Epidermal melanocyte (primary cell): ENCODE data around the gene C1S.
"Not testable (repeated sequence)": the region's sequence is repeated elsewhere in the genome, so short reads cannot be mapped to it uniquely, and the experiment has no call there.

Source experiments
- DNase-seq: peaks from one replicate; pipeline ENCODE4 v3.0.0; 2011; ENCODE audit warnings: low spot score; ENCODE audit not compliant: insufficient read length

Gene C1S

DNA sequence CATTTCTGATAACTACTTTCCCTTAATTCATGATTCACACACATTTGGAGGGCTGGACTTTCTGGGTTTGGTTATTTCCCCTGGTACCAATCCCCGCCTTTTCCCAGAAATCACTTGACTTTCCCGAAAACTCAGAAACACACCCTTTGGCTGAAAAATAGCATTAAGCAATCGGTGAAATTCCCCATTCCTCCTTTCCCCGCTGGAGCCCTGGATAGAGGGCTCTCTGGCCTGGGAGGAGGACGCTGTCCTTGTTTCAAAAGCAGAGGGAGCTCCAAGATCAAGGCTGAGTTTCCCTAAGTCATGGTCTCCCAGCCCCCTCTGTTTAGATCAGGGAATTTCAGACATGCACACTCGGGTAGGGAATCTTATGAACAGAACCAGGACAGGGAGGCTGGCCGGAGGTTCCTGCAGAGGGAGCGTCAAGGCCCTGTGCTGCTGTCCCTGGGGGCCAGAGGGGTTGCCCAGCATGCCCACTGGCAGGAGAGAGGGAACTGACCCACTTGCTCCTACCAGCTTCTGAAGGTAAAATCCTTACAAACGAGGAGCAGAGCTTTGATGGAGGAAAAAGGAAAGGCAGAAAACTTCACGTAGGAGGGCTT lies at the start of gene C1S:
TSS of gene C1S (plus strand) at position 366 of the 602 bp plus-strand sequence. CDS start 1,195 bp downstream, outside the sequence.
- peak; percentile 93 for DNase-seq

DNA sequence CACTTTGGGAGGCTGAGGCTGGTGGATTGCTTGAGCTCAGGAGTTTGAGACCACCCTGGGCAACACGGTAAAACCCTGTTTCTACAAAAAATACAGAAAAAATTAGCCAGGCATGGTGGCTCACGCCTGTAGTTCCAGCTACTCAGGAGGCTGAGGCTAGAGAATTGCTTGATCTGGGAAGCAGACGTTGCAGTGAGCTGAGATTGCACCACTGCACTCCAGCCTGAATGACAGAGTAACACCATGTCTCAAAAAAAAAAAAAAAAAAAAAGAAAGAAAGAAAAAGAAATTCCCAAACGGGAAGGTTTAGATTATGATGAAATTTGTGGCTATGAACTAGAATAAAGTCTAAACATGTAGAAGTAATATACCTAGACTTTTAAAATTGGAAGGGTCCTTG lies 49.1 kb upstream of the C1S start:
- DNase-seq = not testable (repeated sequence)

GRCh38 chr12:7012024-7012607 lies 48.4 kb upstream of the C1S start:
- no peak for DNase-seq

DNA sequence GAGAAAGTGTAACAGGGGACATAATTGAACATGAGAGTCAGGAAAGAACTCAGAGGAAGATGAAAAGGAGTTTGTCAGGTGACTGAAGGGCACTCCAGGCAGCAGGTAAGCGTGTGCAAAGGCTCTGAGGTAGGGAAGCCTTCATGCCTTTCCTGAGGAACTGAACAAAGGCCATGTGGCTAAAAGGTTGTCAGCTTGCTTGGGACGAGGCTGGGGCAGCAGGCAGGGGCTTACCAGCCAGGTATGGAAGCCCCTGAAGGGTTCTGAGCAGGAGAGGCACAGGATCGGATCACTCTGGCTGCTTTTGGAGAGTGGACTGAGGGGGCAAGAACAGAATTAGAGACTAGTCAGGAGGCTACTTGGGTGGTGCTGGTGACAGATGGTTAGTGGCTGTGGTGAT lies 47.4 kb upstream of the C1S start:
- DNase-seq = no peak

- DNase-seq = no peak
Observed at GRCh38 chr12:7015555-7016370, 44.8 kb upstream of the C1S start.

DNA sequence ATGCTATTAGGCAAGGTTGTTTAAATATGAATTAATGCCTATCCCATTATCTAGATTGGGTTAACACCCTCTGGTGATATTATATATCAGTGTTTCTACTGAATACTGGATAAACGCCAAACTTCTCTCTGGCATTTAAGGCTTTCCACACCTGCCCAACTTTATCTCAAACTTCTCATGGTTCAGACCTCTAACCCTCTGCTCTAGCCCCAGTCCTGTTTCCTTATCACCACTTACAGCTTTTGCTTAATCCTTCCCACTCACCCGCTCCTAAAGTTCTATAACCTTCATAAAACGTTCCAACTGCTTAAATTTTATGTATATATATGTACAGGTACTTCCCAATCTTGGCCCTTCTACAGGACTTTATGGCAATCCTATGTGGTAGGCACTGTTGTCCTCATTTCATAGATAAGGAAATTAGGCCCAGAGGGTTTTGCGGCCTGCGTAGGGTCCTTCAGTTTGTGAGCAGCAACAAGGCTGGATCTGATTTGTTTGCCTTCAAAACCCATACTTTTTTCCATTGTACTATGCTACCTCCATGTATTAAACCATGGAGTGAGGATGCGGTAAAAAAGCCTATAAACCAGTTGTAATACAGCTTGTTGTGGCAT lies 43.5 kb upstream of the C1S start:
- no peak for DNase-seq

GRCh38 chr12:7017870-7018349 lies 42.6 kb upstream of the C1S start:
- DNase-seq = no peak

GRCh38 chr12:7018350-7019042 lies 42.0 kb upstream of the C1S start, which contains the start of gene LPCAT3:
Gene LPCAT3 (minus strand): TSS chr12:7018476. CDS start chr12:7018424, 52 bp downstream.
- peak; percentile 95 for DNase-seq

DNA sequence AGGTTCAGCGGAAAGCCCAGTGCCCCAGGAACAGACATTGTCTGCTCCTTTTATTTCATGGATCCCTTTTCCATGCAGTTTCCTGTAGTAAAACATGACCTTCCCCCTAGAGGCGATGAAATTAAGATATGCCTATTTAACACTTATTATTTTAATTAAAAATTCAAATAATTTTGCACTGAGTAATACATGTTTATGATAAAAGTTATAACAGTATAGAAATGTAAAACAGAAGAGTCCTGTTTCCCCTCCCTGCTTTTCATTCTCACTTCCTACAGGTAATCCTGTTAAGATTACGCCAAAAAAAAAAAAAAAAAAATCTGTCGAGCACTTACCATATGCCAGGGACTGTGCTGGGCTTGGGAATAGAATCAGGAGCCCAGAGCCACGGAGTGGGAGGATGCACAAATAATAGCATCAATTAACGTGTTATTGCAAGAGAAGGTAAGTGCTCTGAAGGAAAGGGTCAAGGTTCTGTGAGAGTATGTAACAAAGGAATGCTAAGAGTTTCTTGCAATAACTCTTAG lies 41.4 kb upstream of the C1S start:
- no peak for DNase-seq

DNA sequence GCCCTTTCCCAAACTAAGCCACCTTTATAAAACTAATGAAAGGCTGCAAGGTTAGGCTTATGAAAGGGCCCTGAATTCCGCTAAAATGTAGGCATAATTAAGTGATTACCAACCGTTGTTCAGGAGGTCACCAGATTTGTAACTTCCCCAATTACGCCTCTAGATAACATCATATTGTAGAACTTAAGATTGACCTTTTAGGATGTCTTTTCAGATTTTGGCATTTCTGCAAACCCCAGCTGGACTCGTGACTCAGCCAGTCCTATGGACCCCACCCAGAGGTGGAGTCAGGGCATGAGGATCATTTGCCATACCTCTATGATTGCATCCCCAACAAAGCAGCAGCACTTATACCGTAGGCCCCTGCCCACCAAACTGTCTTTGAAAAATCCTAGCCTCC lies 38.6 kb upstream of the C1S start:
- DNase-seq = no peak

DNA sequence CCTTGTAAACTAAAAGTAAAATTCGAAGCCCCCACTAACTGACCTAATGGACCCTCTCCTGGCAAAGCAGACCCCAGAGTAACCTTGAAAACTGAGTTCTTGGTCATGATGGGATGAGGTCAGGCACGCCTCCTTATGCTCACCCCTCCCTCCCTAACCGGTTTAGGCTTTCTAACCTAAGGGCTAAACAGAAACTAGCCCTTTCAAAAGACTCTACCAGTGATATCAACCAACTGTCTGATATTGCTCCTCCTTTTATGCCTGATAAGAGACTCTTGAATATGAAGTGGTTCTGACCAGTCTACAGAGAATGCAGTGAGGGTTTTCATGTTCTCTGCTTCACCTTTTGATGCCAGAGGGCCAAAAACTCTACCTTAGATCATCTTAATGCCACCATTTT lies 37.4 kb upstream of the C1S start:
- no peak for DNase-seq

DNA sequence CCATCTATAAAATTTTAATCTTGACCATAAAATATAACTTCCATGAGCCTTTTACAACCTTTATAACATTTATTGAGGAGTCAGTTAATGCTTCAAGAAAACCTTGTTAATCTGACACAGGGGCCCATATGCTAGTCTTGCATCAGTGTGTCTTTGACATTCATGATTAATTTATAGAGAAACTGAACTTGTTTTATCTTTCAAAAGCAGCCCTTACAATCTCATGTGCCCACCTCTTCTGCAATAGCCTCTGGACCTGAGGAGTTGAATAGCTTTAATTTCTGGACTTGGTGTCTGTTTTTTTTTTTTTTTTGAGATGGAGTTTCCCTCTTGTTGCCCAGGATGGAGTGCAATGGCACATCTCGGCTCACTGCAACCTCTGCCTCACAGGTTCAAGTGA lies 33.7 kb upstream of the C1S start:
- DNase-seq = no peak

DNA sequence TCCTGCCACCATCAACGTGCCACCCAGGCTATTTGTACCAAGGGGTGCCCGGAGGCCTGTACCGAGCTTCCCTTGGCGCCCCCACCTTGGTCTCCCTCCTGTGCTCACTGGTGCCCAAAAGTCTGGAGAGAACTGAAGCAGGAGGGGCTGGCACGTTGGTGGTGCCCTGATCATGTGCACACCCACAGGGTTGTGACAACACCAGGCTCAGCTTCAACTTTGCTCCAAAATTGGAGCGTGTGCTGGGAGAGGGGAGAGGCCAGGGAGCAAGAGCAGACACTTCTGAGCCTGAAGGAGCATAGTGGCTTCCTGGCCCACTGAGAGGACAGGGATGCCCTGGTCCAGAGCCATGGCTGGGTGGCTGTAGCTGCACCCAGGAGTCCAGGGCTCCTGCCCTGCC lies 29.2 kb upstream of the C1S start:
- no peak for DNase-seq

DNA sequence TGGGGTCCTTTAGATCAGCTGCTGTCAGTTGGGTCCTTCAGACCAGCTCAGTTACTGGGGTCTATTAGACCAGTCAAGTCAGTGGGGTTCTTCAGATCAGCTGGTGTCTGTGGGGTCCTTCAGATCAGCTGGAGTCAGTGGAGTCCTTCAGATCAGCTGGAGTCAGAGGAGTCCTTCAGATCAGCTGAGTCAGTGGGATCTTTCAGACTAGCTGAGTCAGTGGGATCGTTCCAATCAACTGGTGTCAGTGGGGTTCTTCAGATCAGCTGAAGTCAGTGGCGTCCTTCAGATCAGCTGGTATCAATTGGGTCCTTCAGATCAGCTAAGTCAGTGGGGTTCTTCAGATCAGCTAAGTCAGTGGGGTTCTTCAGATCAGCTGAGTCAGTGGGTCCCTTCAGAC lies 27.5 kb upstream of the C1S start:
- no peak for DNase-seq

GRCh38 chr12:7034464-7034863 lies 26.1 kb upstream of the C1S start:
- DNase-seq = no peak

GRCh38 chr12:7035463-7035862 lies 25.1 kb upstream of the C1S start:
- DNase-seq = no peak

- DNase-seq = not testable (repeated sequence)
Observed at GRCh38 chr12:7037411-7037810, 23.1 kb upstream of the C1S start.

- DNase-seq = no peak
Observed at GRCh38 chr12:7038591-7038990, 21.9 kb upstream of the C1S start.

- DNase-seq = no peak
Observed at GRCh38 chr12:7039403-7039802, 21.1 kb upstream of the C1S start.

DNA sequence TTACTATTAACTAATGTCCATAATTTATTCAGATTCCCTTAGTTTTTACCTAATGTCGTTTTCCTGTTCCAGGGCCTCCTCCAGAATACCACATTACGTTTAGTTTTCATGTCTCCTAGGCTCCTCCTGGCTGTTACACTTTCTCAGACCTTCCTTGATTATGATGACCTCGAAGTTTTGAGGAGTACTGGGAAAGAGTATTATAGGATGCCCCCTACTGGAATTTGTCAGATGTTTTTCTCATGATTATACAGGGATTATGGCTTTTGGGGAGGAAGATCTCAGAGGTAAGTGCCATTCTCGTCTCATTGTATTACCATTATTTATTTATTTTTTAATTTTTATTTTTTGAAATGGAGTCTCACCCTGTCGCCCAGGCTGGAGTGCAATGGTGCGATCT lies 17.7 kb upstream of the C1S start:
- DNase-seq = peak; percentile 27

DNA sequence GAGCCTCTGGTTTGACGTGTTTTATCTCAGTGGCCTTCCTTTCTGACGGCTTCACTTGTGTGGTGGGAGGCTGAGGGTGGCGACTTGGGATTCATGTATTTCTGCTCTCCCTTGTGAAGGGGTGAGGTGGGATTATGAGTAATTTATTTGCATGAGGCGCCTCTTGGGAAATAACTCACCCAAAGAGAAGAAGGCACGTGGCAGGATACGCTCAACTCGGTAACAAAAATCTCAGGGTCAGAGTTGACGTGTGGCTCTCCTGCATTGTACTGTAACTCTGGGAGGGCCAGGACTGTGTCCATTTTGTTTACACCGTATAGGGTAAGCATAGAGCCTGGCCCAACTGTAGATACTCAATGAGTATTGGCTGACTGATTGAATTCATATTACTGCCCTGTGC lies 14.6 kb upstream of the C1S start:
- no peak for DNase-seq
